Right ventricle myocardium inferior (tissue), 1 donor: Measurements from ENCODE around the gene TBCK. TPM values are rescaled to one million over a fixed set of nuclear protein-coding genes. Genes with fewer than 3 reads are reported as not detected.

Experiments
- ATAC-seq: fragments of 200-7000 bp; cut with Tn5 transposase; one replicate; pipeline ENCODE4 v1.9.1; 2020; ENCODE audit warnings: mild to moderate bottlenecking, moderate library complexity
- DNase-seq: peaks from one replicate; pipeline ENCODE4 v3.0.0; 2021; ENCODE audit errors: missing footprints
- intact Hi-C: fragments of 100-400 bp; cut with DNase I; formaldehyde crosslinking; loops from one replicate; pipeline ENCODE4 v1.11.0; 2022
- long read RNA-seq: library from polyadenylated mRNA; unstranded; transcript quantifications from one replicate; pipeline ENCODE4 v2.0.0, GENCODE V29; 2021
- total RNA-seq: library from RNA; stranded (reverse); fragmentation: NEBNext Ultra II Directional; extraction: Animal tissue kit (Norgen Biotek cat#: 25700); gene quantifications from one replicate; pipeline ENCODE4 v1.2.1, GENCODE V29; 2021
- donor health status: DM: no; HTN: yes; CAD: no; lungs with severe emphysema.

Gene TBCK
- 19.8 TPM for total RNA-seq
- long read RNA-seq, partial matches to known transcripts, result 0 of 4 reads
- long read RNA-seq, other reads (novel, unspliced or antisense), result 0 of 4 reads

DNA sequence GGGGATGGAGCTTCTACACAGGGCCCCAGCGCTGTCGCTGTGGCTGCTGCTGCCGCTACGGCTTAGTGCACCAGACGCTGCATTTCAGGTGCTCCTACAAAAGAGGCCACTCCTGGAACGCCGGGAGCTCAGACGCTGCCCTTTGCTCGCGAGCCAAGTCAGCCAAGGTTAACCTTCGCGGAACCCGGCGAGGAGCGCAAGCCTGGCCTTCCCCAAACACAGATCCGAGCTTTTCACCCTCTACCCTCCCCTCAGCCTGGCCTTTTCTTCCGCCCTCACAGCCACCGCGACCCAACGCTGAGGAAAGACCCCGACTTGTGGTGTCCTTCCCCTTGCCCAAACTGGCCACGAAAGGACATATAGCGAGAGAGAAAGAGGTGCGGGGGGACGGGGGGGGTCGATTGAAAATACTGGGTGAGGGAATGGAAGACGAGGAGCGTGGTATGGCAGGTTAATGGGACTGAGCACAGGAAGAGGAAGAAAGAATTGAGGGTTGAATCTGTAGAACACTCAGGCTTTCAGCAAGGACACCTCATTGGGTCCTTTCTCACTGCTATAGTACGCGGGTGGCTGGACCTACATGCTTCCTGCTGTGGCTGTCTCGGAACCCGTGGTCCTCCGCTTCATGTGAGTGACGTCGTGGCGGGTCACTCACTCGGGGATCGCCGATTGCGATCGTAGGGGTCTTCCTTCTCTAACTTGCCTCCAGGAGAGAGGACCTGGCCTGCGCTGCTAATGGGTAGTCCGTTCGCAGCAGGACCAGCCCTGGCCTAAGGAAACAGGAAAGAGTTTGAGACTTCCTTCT is at the start of gene TBCK, which contains the start of gene AIMP1:
TSS of gene TBCK (minus strand) at position 242 of the 805 bp plus-strand sequence. CDS start 7,249 bp downstream, outside the sequence.
TSS of gene AIMP1 (plus strand) at position 583 of the 805 bp plus-strand sequence. CDS start 8,460 bp downstream, outside the sequence.
- DNase-seq, result peak; percentile 93
- peak; percentile 98 for ATAC-seq
- intact Hi-C loops, result loop anchor here (5.0 kb wide), 1 partner anchor 51 kb away; the partner anchor contains the start of gene GIMD1

DNA sequence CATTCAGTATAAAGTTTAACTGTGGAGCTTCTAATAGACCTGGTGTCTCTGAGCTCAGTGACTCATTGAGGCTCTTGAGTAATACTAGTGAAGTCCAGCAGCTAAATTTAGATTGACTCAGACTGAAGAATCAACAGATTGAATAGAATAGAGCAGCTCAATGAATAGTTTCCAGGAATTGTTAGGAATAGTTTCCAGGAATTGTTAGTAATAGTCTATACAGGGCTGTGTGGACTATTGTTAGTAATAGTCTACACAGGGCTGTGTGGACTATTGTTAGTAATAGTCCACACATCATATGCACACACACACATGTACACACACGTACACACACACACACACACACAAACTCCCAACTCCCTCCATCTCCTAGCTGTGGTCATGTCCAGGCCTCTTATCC is 49.6 kb upstream of the TBCK start:
- DNase-seq (no peak), ATAC-seq (peak; percentile 56)
- intact Hi-C loops, result loop anchor here (5.0 kb wide), 2 partner anchors 48 to 137 kb away; partner anchors contain the start of genes AIMP1 and TBCK

DNA sequence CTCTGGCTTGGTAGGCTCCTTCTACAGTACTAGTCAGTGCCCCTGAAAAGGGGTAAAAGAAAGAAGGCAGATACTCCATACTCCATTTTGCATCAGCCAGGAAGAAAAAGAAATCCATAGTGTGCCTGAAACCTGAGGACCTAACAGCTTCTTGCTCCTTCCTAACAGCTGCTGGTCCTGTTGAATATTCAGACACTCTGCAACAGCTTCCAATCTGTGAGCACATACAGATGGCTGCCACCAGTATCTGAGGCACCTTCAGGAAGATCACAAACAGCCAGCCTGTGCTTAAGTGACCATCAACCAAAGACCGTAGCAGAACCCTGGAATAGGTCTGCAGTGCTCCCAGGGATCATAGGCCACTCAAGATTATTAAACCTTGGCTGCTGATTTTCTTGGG is 48.3 kb upstream of the TBCK start:
- intact Hi-C loops, result no loop called here
- ATAC-seq, result no peak
- no peak for DNase-seq

DNA sequence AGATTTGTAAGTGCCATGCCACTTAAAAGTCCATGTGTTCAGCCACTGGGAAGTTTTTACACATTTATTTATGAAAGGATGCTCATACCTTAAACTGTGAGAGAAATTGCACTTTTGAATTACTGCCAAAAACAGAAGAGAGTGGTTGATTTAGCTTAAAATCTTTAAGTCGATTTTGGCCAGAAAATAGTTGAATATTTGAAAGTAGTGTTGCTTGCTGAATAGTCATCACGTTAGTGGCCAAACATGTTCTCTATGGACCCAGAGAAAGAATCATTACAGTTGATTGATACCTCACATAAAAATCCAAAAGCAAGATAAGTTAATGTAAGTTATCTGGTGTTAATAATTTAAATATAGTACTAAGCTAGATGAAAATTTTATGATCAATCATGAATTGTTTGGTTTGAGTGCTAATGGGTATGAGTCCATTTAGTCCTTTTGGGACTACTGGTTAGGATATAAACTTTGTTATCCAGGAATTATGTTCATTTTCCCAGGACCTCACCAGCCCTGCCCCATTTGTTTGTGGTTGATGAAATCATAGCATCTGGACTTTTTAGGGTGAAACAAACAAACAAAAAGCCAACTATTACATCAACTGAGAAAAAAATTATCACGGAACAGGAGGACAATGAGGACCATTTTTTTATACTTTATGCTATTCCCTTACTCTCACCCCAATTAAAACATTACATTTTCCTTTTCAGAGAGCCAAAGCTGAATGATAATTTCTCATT is 46.2 kb upstream of the TBCK start:
- intact Hi-C loops, result no loop called here
- DNase-seq, result no peak
- ATAC-seq, result no peak

DNA sequence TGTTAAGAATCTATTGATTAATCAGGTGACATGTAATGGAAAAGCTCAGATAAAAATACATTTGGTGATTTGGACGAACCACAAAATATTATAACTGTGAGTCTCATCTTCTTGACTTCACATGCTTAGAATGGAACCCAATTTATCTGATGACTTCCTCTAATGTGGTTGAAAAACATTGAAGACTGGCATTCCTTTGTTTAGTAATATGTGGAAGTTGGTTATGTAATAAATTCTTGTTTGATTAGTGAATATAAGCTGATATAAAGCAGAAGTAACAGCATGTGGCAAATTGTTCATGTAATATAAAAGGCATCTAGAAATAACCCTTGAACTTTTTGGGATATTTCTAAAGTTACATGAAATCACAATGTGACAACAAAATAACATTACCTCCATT is 42.9 kb upstream of the TBCK start:
- intact Hi-C loops, result no loop called here
- no peak for DNase-seq
- no peak for ATAC-seq

DNA sequence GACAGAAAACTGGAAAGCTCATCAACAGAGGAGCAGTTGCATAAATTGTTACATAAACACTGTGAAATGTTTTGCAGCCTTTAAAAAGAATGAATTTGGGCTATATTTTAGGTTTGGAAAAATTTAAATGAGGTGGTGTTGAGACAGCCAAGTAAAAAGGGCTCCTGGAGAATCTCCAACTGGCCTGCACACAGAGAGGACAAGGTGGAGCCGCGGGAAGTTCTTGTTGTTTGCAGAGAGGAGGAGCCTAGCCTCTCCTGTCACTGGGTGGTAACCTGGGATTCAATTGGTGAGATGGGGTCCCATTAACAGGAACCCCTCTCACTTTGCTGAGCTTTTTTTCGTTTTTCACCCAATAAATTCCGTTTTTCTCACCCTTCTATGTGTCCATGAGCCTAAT is 39.2 kb upstream of the TBCK start:
- intact Hi-C loops, result no loop called here
- DNase-seq, result no peak
- no peak for ATAC-seq

DNA sequence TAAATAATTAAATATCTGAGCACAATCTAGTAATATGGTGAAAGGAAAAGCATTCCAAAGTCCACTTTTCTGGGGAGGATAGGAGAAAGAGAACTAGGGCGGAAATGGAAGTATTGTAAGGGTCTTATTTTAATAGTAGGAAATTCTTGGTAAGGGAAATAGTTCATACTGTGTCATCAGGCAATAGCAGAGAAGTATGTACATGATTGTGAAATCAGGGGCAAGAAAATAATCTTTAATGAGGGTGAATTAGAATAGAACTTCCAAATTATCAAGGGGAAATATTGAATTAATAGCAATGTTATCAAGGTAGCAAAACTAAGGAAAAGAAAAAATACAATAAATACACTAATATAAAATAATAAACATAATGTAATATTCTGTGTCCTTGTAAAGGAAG is 37.8 kb upstream of the TBCK start:
- no peak for ATAC-seq
- no peak for DNase-seq
- intact Hi-C loops, result no loop called here

DNA sequence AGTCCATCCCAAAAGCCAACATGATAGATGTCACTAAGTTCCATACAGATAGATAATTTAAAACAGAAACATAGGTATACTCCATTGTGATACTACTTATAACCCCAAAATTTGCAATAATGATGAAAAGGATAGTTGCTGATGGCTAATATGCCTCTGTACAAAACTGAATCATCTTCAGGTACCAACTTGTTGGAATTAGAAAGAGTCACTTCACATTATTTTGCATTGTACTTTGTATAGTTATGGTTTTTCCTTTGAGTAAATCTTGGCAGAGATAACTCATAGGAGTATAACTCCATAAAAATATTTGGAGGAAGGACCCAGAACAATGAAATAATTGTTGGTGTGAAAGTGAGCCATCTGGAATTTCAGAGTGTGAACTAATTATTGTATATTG is 35.0 kb upstream of the TBCK start:
- no peak for DNase-seq
- intact Hi-C loops, result no loop called here

DNA sequence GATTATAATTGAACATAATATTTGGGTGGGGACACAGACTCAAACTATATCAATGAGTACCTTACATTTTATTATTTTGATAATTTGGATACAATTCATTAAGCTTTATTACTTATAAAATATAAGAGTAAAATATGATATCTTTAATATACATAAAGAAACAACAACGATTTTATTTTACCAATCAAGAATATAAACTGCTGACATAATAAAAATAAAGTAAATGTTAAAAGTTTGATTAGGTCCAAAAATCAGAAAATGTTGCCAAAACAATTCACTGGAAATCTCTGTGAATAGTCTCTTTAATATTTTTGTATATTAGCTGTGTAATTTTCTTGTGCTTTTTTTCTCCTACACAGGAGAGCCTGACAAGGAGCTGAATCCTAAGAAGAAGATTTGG is 31.2 kb upstream of the TBCK start:
- DNase-seq (no peak), ATAC-seq (no peak)
- intact Hi-C loops, result no loop called here

More for the DNA sequence above, 35.0 kb upstream of the TBCK start:
- no peak for ATAC-seq

DNA sequence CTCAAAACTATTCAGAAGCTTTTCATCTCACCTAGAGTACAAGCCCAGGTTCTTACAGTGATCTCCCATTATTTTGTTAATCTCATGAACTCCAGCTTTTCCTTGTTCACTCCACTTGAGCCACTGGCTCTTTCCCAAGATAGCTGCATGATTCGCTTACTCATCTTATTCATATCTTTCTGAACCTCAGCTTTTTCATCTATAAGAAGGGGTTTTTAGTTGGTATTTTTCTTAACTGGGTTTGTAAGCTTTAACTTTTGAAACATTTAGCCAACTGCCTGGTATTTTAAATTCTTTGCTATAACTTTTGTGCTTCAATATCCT is 28.6 kb upstream of the TBCK start:
- ATAC-seq, result no peak
- intact Hi-C loops, result no loop called here
- no peak for DNase-seq

DNA sequence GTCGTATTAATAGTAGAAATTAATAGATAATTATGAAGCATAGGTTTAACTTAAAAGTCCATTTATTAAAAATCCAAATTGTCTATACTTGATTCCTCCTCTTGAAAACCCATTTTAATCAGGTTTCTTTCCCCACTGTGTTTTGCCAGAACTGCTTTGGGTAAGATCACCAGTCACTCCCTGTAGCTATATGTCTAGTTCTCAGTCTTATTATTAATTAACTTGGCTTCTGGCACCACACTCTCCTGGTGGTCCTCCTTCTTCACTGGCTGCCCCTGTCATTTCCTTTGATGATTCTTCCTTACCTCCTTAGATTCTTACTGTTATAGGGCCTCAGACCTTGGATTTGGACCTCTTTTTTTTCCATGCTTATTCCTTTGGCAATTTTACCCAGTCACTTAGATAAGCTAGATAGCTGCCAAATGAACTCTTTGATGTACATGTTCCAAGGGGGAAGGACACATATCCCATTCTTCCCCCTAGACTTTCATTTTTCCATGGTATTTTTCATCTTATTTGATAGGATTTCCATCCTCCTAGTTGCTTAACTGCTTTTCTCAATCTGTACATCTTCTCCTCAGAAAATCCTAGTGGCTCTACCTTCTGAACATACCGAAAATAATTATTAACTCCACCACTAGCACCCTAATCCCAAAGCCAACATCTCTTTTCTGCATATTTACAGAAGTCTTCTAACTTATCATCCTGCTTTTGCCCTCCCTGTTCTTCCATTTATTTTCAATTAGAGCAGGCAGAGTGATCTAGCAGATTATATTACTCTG is 28.0 kb upstream of the TBCK start:
- intact Hi-C loops, result no loop called here
- ATAC-seq, result no peak

DNA sequence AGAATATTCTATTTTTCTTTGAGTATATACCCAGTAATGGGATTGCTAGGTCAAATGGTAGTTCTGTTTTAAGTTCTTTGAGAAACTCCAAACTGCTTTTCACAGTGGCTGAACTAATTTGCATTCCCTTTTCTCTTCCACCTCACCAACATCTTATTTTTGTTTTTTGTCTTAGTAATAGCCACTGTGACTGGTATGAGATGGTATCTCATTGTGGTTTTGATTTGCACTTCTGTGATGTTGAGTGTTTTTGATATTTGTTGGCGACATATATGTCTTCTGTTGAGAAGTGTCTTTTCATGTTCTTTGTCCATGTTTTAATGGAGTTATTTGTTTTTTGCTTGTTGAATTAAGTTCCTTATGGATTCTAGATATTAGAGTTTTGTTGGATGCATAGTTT is 24.8 kb upstream of the TBCK start:
- intact Hi-C loops, result no loop called here
- DNase-seq (no peak), ATAC-seq (no peak)

More for the DNA sequence above, 28.0 kb upstream of the TBCK start:
- DNase-seq, result no peak

DNA sequence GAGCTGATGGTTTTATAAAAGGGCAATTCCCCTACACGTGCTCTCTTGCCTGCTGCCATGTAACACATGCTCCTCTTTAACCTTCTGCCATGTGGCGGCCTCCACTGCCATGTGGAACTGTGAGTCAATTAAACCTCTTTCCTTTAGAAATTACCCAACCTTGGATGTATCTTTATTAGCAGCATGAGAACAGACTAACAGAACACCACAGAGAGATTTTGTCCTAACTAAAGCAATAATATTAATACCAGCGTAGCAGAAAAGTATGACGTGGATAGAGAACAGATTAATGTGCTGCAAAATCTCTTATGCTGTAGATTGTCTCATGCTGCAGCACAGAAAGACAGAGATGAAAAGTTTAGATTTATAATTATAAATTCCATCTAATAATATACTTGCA is 23.4 kb upstream of the TBCK start:
- ATAC-seq (no peak), DNase-seq (no peak)
- intact Hi-C loops, result no loop called here

DNA sequence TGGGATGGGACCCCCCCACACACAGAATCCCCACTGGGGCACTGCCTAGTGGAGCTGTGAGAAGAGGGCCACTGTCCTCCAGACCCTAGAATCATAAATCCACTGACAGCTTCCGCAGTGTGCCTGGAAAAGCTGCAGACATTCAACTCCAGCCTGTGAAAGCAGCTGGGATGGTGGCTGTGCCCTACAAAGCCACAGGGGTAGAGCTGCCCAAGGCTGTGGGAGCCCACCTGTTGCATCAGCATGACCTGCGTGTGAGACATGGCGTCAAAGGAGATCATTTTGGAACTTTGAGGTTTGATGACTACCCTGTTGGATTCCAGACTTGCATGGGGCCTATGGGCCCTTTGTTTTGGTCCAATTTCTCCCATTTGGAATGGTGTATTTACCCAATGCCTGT is 22.7 kb upstream of the TBCK start:
- intact Hi-C loops, result no loop called here
- DNase-seq, result no peak
- ATAC-seq, result no peak

DNA sequence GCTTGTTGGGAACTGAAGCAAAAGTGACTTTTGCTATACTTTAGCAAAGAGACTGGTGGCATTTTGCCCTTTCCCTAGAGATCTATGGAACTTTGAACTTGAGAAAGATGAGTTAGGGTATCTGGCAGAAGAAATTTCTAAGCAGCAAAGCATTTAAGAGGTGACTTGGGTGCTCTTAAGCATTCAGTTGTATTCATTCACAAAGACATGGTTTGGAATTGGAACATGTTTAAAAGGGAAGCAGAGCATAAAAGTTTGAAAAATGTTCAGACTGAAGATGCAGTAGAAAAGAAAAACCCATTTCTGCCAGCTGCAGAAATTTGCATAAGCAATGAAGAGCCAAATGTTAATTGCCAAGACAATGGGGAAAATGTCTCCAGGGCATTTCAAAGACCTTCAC is 21.9 kb upstream of the TBCK start:
- no peak for DNase-seq
- intact Hi-C loops, result no loop called here
- no peak for ATAC-seq

DNA sequence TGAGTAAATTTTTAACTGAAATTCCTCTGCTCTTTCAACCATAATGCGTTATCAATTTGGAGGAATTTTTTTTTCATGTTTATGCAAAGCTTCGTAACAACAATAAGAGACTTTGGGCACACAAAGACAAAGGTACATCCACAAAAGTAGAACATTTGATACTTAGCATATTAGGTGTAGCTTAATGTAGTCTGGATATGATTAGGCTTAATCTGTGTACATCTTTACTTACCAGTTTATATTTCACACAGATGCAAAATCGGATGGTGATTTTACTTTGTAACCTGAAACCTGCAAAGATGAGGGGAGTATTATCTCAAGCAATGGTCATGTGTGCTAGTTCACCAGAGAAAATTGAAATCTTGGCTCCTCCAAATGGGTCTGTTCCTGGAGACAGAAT is 20.6 kb upstream of the TBCK start:
- intact Hi-C loops, result no loop called here
- ATAC-seq (no peak), DNase-seq (no peak)

DNA sequence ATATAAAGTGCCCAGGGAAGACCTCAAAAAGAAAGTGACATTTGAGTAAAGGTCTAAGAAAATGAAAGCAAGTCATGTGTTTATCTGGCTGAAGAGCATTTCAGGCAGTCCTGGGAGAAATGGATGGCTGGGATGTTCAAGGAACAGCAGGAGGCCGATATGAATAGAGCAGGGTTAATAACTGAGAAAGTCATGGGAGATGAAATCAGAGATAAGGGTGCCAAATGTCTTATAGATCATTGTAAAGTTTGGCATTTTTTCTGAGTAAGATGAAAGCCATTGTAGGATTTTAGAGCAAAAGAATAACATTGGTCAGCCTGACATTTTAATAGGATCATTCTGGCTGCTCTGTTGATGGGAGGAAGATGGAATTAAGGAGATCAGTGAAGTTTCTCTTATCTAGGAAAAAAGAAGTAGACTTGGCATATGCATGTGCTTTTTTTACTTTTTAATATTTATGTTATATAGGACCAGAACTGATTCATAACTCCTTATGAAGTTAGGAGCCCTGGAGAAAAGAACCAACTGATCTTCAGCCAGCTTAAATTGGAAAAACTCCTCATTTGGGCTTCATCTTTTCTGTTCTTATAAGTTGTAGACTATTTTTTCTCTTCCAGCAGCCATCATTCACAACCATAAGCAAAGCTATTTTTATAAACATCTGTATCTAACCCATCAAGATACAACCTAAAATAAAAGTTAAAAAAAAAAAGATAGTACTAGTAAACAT is 18.9 kb upstream of the TBCK start:
- DNase-seq, result no peak
- intact Hi-C loops, result no loop called here
- no peak for ATAC-seq

DNA sequence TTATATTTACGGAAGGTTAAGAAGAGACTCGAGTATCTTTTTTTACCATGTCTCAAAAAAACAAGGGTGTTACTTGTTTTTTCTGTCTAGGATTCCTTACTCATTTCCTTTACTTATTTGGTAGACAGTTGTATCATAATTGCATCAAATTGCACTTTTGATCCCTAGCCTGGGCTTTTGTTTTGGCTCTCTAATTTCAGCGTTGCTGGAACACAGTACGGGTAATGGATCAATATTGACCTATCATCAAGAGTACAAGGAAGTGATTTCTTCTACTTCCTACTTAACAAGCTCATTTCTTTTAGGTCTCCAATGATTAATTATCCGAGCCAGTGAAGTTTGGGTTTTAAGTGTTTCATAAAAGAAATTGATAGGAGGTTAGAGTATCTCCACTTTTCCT is 17.2 kb upstream of the TBCK start:
- no peak for DNase-seq
- intact Hi-C loops, result no loop called here
- ATAC-seq, result no peak
